ENCODE data around the gene ARHGAP45.
A peak's percentile ranks its signal among the peaks of the same experiment; 100 is the strongest.

ARHGAP45 gene

GRCh38 chr19:1032264-1032867, 34.6 kb upstream of the ARHGAP45 start:
- Histone ChIP-seq H4K91ac (ENCODE audit: low read length) (peak overlapping the region; percentile 47), H2AFZ (ENCODE audit: low read depth, low read length) (no peak overlapping the region), H3K9me3 (ENCODE audit: control insufficient read depth, low read length) (no peaks in the 10 kb centered on the region), H3K79me1 (replicated peaks; ENCODE audit: low read length, poor library complexity, severe bottlenecking) (peaks cover 6% of the 10 kb centered on the region), H2AK5ac (ENCODE audit: low read length, severe bottlenecking) (no peak overlapping the region), H3K23ac (ENCODE audit: low read length in 2 of 2) (no peak overlapping the region), H3K36me3 (ENCODE audit: control insufficient read depth in 1 of 2, insufficient read depth in 2 of 2, low read depth in 1 of 2, low read length in 2 of 2) (peaks cover 43 to 67% of the 10 kb centered on the region in 2 experiments), H2BK120ac (ENCODE audit: low read depth, low read length) (no peak overlapping the region), H3K14ac (ENCODE audit: low read length in 2 of 2) (no peak overlapping the region), H3K9ac (ENCODE audit: low read length) (no peak overlapping the region), H3K4me3 (ENCODE audit: insufficient read depth in 1 of 2, low read depth in 1 of 2, low read length in 2 of 2) (no peak overlapping the region), H2BK15ac (ENCODE audit: low read depth, poor library complexity, severe bottlenecking) (no peak overlapping the region), H4K8ac (ENCODE audit: low read length) (no peak overlapping the region), H3K27me3 (ENCODE audit: control insufficient read depth in 1 of 2, insufficient read depth in 1 of 2, low read length in 2 of 2) (no peaks in the 10 kb centered on the region), H3K27ac (ENCODE audit: low read length, poor library complexity, severe bottlenecking) (no peak overlapping the region), H3K4me1 (ENCODE audit: control insufficient read depth, insufficient read depth, low read depth, low read length) (peaks cover 27% of the 10 kb centered on the region), H3K18ac (ENCODE audit: low read depth in 1 of 2, low read length in 2 of 2) (no peak overlapping the region), H3K4me2 (ENCODE audit: low read length, poor library complexity, severe bottlenecking) (no peak overlapping the region), H2BK5ac (ENCODE audit: low read depth, low read length, poor library complexity, severe bottlenecking) (no peak overlapping the region), H3K4ac (ENCODE audit: low read depth in 1 of 2, low read length in 2 of 2) (no peak overlapping the region), H2BK12ac (ENCODE audit: low read length in 2 of 2) (no peak overlapping the region)
- DNase-seq: no peak
- 93% methylated on average over 20 of the region's 20 CpGs for WGBS

GRCh38 chr19:1035998-1036621, 30.9 kb upstream of the ARHGAP45 start:
- H3K18ac ChIP-seq (ENCODE audit: low read depth in 1 of 2, low read length in 2 of 2): no peak overlapping the region
- no peak overlapping the region for H3K4me3 ChIP-seq (ENCODE audit: insufficient read depth in 1 of 2, low read depth in 1 of 2, low read length in 2 of 2)
- H3K4me1 ChIP-seq (ENCODE audit: control insufficient read depth, insufficient read depth, low read depth, low read length): peaks cover 44% of the 10 kb centered on the region
- H3K4me2 ChIP-seq (ENCODE audit: low read length, poor library complexity, severe bottlenecking): no peak overlapping the region
- no peak overlapping the region for H2BK5ac ChIP-seq (ENCODE audit: low read depth, low read length, poor library complexity, severe bottlenecking)
- H3K79me1 ChIP-seq (replicated peaks; ENCODE audit: low read length, poor library complexity, severe bottlenecking): peaks cover 6% of the 10 kb centered on the region
- no peak overlapping the region for H2BK15ac ChIP-seq (ENCODE audit: low read depth, poor library complexity, severe bottlenecking)
- no peaks in the 10 kb centered on the region for H3K27me3 ChIP-seq (ENCODE audit: control insufficient read depth in 1 of 2, insufficient read depth in 1 of 2, low read length in 2 of 2)
- H4K8ac ChIP-seq (ENCODE audit: low read length): no peak overlapping the region
- H2AFZ ChIP-seq (ENCODE audit: low read depth, low read length): no peak overlapping the region
- peak overlapping the region in 1 of 2 experiments; percentile 39 for H2BK12ac ChIP-seq (ENCODE audit: low read length in 2 of 2)
- no peak overlapping the region for H3K4ac ChIP-seq (ENCODE audit: low read depth in 1 of 2, low read length in 2 of 2)
- H3K36me3 ChIP-seq (ENCODE audit: control insufficient read depth in 1 of 2, insufficient read depth in 2 of 2, low read depth in 1 of 2, low read length in 2 of 2): peaks cover 45 to 67% of the 10 kb centered on the region in 2 experiments
- H3K23ac ChIP-seq (ENCODE audit: low read length in 2 of 2): no peak overlapping the region
- H3K9ac ChIP-seq (ENCODE audit: low read length): no peak overlapping the region
- WGBS: 90% methylated on average over 28 of the region's 29 CpGs
- DNase-seq: no peak
- no peak overlapping the region for H4K91ac ChIP-seq (ENCODE audit: low read length)
- no peaks in the 10 kb centered on the region for H3K9me3 ChIP-seq (ENCODE audit: control insufficient read depth, low read length)
- no peak overlapping the region for H2AK5ac ChIP-seq (ENCODE audit: low read length, severe bottlenecking)
- H3K27ac ChIP-seq (ENCODE audit: low read length, poor library complexity, severe bottlenecking): peak overlapping the region; percentile 22
- H2BK120ac ChIP-seq (ENCODE audit: low read depth, low read length): no peak overlapping the region
- no peak overlapping the region for H3K14ac ChIP-seq (ENCODE audit: low read length in 2 of 2)

GRCh38 chr19:1037621-1038064, 29.3 kb upstream of the ARHGAP45 start:
- Histone ChIP-seq H3K9ac (ENCODE audit: low read length) (no peak overlapping the region), H3K4ac (ENCODE audit: low read depth in 1 of 2, low read length in 2 of 2) (no peak overlapping the region), H3K27me3 (ENCODE audit: control insufficient read depth in 1 of 2, insufficient read depth in 1 of 2, low read length in 2 of 2) (no peaks in the 10 kb centered on the region), H3K14ac (ENCODE audit: low read length in 2 of 2) (no peak overlapping the region), H2AFZ (ENCODE audit: low read depth, low read length) (no peak overlapping the region), H2AK5ac (ENCODE audit: low read length, severe bottlenecking) (peak overlapping the region; percentile 43), H3K4me3 (ENCODE audit: insufficient read depth in 1 of 2, low read depth in 1 of 2, low read length in 2 of 2) (no peak overlapping the region), H3K36me3 (ENCODE audit: control insufficient read depth in 1 of 2, insufficient read depth in 2 of 2, low read depth in 1 of 2, low read length in 2 of 2) (peaks cover 35 to 62% of the 10 kb centered on the region in 2 experiments), H3K18ac (ENCODE audit: low read depth in 1 of 2, low read length in 2 of 2) (no peak overlapping the region), H3K4me2 (ENCODE audit: low read length, poor library complexity, severe bottlenecking) (no peak overlapping the region), H4K91ac (ENCODE audit: low read length) (no peak overlapping the region), H2BK15ac (ENCODE audit: low read depth, poor library complexity, severe bottlenecking) (no peak overlapping the region), H3K9me3 (ENCODE audit: control insufficient read depth, low read length) (no peaks in the 10 kb centered on the region), H2BK12ac (ENCODE audit: low read length in 2 of 2) (no peak overlapping the region), H4K8ac (ENCODE audit: low read length) (peak overlapping the region; percentile 63), H3K23ac (ENCODE audit: low read length in 2 of 2) (no peak overlapping the region), H3K4me1 (ENCODE audit: control insufficient read depth, insufficient read depth, low read depth, low read length) (peaks cover 44% of the 10 kb centered on the region), H2BK5ac (ENCODE audit: low read depth, low read length, poor library complexity, severe bottlenecking) (no peak overlapping the region), H3K27ac (ENCODE audit: low read length, poor library complexity, severe bottlenecking) (peak overlapping the region; percentile 67), H3K79me1 (replicated peaks; ENCODE audit: low read length, poor library complexity, severe bottlenecking) (peaks cover 6% of the 10 kb centered on the region), H2BK120ac (ENCODE audit: low read depth, low read length) (no peak overlapping the region)
- 91% methylated on average over 22 of the region's 22 CpGs for WGBS
- no peak for DNase-seq

GRCh38 chr19:1038978-1039645, 27.9 kb upstream of the ARHGAP45 start:
- H3K23ac ChIP-seq (ENCODE audit: low read length in 2 of 2): no peak overlapping the region
- no peak overlapping the region for H2BK12ac ChIP-seq (ENCODE audit: low read length in 2 of 2)
- no peak overlapping the region for H4K91ac ChIP-seq (ENCODE audit: low read length)
- H3K14ac ChIP-seq (ENCODE audit: low read length in 2 of 2): no peak overlapping the region
- peak overlapping the region; percentile 80 for H3K4me2 ChIP-seq (ENCODE audit: low read length, poor library complexity, severe bottlenecking)
- WGBS: 70% methylated on average over 22 of the region's 22 CpGs
- no peak overlapping the region for H4K8ac ChIP-seq (ENCODE audit: low read length)
- H3K9ac ChIP-seq (ENCODE audit: low read length): peak overlapping the region; percentile 80
- H3K9me3 ChIP-seq (ENCODE audit: control insufficient read depth, low read length): no peaks in the 10 kb centered on the region
- no peak overlapping the region for H2AFZ ChIP-seq (ENCODE audit: low read depth, low read length)
- no peak overlapping the region for H2BK15ac ChIP-seq (ENCODE audit: low read depth, poor library complexity, severe bottlenecking)
- H3K36me3 ChIP-seq (ENCODE audit: control insufficient read depth in 1 of 2, insufficient read depth in 2 of 2, low read depth in 1 of 2, low read length in 2 of 2): peaks cover 26 to 64% of the 10 kb centered on the region in 2 experiments
- H3K4me3 ChIP-seq (ENCODE audit: insufficient read depth in 1 of 2, low read depth in 1 of 2, low read length in 2 of 2): peak overlapping the region in 1 of 2 experiments; percentile 86
- H3K27ac ChIP-seq (ENCODE audit: low read length, poor library complexity, severe bottlenecking): peak overlapping the region; percentile 66
- DNase-seq: peak; percentile 44
- H2BK5ac ChIP-seq (ENCODE audit: low read depth, low read length, poor library complexity, severe bottlenecking): no peak overlapping the region
- no peak overlapping the region for H2BK120ac ChIP-seq (ENCODE audit: low read depth, low read length)
- peak overlapping the region in 1 of 2 experiments; percentile 62 for H3K4ac ChIP-seq (ENCODE audit: low read depth in 1 of 2, low read length in 2 of 2)
- no peak overlapping the region for H3K18ac ChIP-seq (ENCODE audit: low read depth in 1 of 2, low read length in 2 of 2)
- peak overlapping the region; percentile 31 for H2AK5ac ChIP-seq (ENCODE audit: low read length, severe bottlenecking)
- H3K4me1 ChIP-seq (ENCODE audit: control insufficient read depth, insufficient read depth, low read depth, low read length): peaks cover 44% of the 10 kb centered on the region
- H3K27me3 ChIP-seq (ENCODE audit: control insufficient read depth in 1 of 2, insufficient read depth in 1 of 2, low read length in 2 of 2): no peaks in the 10 kb centered on the region
- peaks cover 6% of the 10 kb centered on the region for H3K79me1 ChIP-seq (replicated peaks; ENCODE audit: low read length, poor library complexity, severe bottlenecking)

All from mesenchymal stem cell (in vitro differentiated cells and primary cell).